HEK293 (cell line): ENCODE measurements around the gene HTR4.

Experiments
- CTCF ChIA-PET: fragments of 350-600 bp; formaldehyde crosslinking; extraction: SDS; loops from one replicate; lab custom pipeline; 2021; ENCODE audit warnings: antibody characterized with exemption; lab: Yijun Ruan, JAX
- POLR2A ChIA-PET: fragments of 300-600 bp; formaldehyde crosslinking; extraction: SDS; loops from one replicate; lab custom pipeline; 2020; ENCODE audit warnings: antibody characterized with exemption, inconsistent platforms; lab: Yijun Ruan, JAX
- H3K27ac ChIP-seq: fragments of 200-500 bp; sonication (Bioruptor generic); 2 replicates; pipeline ENCODE4 v1.5.1; 2014; ENCODE audit warnings: low read depth, low read length, control low read depth, inconsistent platforms; ENCODE audit errors: extremely low read depth
- H3K36me3 ChIP-seq, 2 experiments: fragments of 200-500 bp in 1 of 2; sonication (Bioruptor generic) in 1 of 2; 1 replicate in 1 of 2; 2 replicates in 1 of 2; pipeline ENCODE4 v1.5.1; 2014 to 2017; ENCODE audit warnings: inconsistent platforms in 2 of 2, low read length in 2 of 2; ENCODE audit not compliant: control insufficient read depth in 2 of 2, insufficient read depth in 1 of 2
- H3K4me1 ChIP-seq: fragments of 200-500 bp; sonication (Bioruptor generic); 2 replicates; pipeline ENCODE4 v1.5.1; 2014; ENCODE audit warnings: mild to moderate bottlenecking, low read length, inconsistent platforms; ENCODE audit not compliant: control insufficient read depth, insufficient read depth
- H3K4me3 ChIP-seq: 2 replicates; pipeline ENCODE4 v1.5.1; 2011; ENCODE audit warnings: low read depth, mild to moderate bottlenecking, control low read depth, low read length, moderate library complexity
- H3K9me3 ChIP-seq: fragments of 200-500 bp; sonication (Bioruptor generic); 2 replicates; pipeline ENCODE4 v1.5.1; 2014; ENCODE audit warnings: low read depth, low read length, inconsistent platforms; ENCODE audit not compliant: control insufficient read depth, insufficient read depth
- GFI1B ChIP-seq: fragments of 450-650 bp; formaldehyde crosslinking; IDR thresholded peaks from 2 replicates; pipeline ENCODE4 v1.5.1; 2016; ENCODE audit warnings: missing biosample characterization, missing genetic modification characterization
- KLF8 ChIP-seq: fragments of 450-650 bp; formaldehyde crosslinking; IDR thresholded peaks from 2 replicates; pipeline ENCODE4 v1.5.1; 2016; ENCODE audit warnings: missing biosample characterization, missing genetic modification characterization
- MYNN ChIP-seq: fragments of 450-650 bp; formaldehyde crosslinking; IDR thresholded peaks from 2 replicates; pipeline ENCODE4 v1.5.1; 2016; ENCODE audit warnings: missing biosample characterization, missing genetic modification characterization, borderline replicate concordance
- PBX3 ChIP-seq: sonication (generic); formaldehyde crosslinking; IDR thresholded peaks from 2 replicates; pipeline ENCODE4 v1.8.1; 2022; ENCODE audit warnings: mild to moderate bottlenecking, moderate library complexity, missing genetic modification reagents
- PRDM2 ChIP-seq: fragments of 450-650 bp; formaldehyde crosslinking; IDR thresholded peaks from 2 replicates; pipeline ENCODE4 v1.5.1; 2016; ENCODE audit warnings: missing biosample characterization, missing genetic modification characterization, borderline replicate concordance
- ZBTB17 ChIP-seq: fragments of 450-650 bp; formaldehyde crosslinking; IDR thresholded peaks from 2 replicates; pipeline ENCODE4 v1.5.1; 2016; ENCODE audit warnings: missing biosample characterization, missing genetic modification characterization
- ZBTB49 ChIP-seq: fragments of 450-650 bp; formaldehyde crosslinking; IDR thresholded peaks from 2 replicates; pipeline ENCODE4 v1.5.1; 2016; ENCODE audit warnings: missing biosample characterization, missing genetic modification characterization, low read depth
- ZBTB8A ChIP-seq: fragments of 450-650 bp; formaldehyde crosslinking; IDR thresholded peaks from 2 replicates; pipeline ENCODE4 v1.5.1; 2016; ENCODE audit warnings: missing biosample characterization, missing genetic modification characterization
- ZFHX2 ChIP-seq: fragments of 450-650 bp; formaldehyde crosslinking; conservative IDR thresholded peaks from 2 replicates; pipeline ENCODE4 v1.5.1; 2016; ENCODE audit warnings: missing biosample characterization, missing genetic modification characterization
- ZNF132 ChIP-seq: fragments of 450-650 bp; formaldehyde crosslinking; IDR thresholded peaks from 2 replicates; pipeline ENCODE4 v1.5.1; 2017; ENCODE audit warnings: missing biosample characterization, missing genetic modification characterization, borderline replicate concordance
- ZNF311 ChIP-seq: fragments of 450-650 bp; formaldehyde crosslinking; IDR thresholded peaks from 2 replicates; pipeline ENCODE4 v1.5.1; 2017; ENCODE audit warnings: missing biosample characterization, missing genetic modification characterization, borderline replicate concordance
- ZNF404 ChIP-seq: fragments of 450-650 bp; formaldehyde crosslinking; IDR thresholded peaks from 2 replicates; pipeline ENCODE4 v1.5.1; 2017; ENCODE audit warnings: missing biosample characterization, missing genetic modification characterization
- ZNF518A ChIP-seq: fragments of 450-650 bp; formaldehyde crosslinking; conservative IDR thresholded peaks from 2 replicates; pipeline ENCODE4 v1.5.1; 2016; ENCODE audit warnings: low read depth, missing biosample characterization, missing genetic modification characterization
- ZNF560 ChIP-seq: fragments of 450-650 bp; formaldehyde crosslinking; IDR thresholded peaks from 2 replicates; pipeline ENCODE4 v1.5.1; 2017; ENCODE audit warnings: missing biosample characterization, missing genetic modification characterization, borderline replicate concordance
- ZNF670 ChIP-seq: fragments of 450-650 bp; formaldehyde crosslinking; IDR thresholded peaks from 2 replicates; pipeline ENCODE4 v1.5.1; 2016; ENCODE audit warnings: missing biosample characterization, missing genetic modification characterization, low read depth
- ZNF76 ChIP-seq: fragments of 450-650 bp; formaldehyde crosslinking; IDR thresholded peaks from 2 replicates; pipeline ENCODE4; 2016; ENCODE audit warnings: low read depth, missing biosample characterization, missing genetic modification characterization, borderline replicate concordance
- TF ChIP-seq, protein P1 (sequence below): fragments of 450-650 bp; formaldehyde crosslinking; IDR thresholded peaks from 2 replicates; pipeline ENCODE4 v1.5.1; 2016; ENCODE audit warnings: missing biosample characterization, missing genetic modification characterization
- TF ChIP-seq, protein P2 (sequence below): fragments of 450-650 bp; formaldehyde crosslinking; IDR thresholded peaks from 2 replicates; pipeline ENCODE4 v1.5.1; 2016; ENCODE audit warnings: missing biosample characterization, missing genetic modification characterization

HTR4 gene

DNA sequence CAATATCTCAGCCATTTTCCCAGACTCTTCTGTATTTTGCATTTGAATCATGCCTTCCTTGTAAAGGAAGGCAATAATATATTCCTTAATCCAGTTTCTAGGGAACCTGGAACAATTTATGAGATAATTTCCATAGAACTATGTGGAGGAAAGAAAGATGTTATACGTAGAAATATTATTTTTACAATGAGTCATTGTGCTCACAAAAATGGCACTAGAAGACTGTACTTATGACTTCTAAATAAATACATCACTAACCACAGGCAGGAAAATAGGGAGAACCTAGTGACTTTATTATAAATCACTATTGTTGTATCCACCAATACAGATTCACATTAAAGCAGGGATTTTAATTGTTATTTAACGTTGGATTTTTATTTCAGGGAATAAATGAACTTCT lies 182.9 kb downstream of the HTR4 start (continued):
- TF ChIP-seq ZBTB17 (tag by site-specific recombination) (no peak), ZNF670 (tag by site-specific recombination) (no peak)

DNA sequence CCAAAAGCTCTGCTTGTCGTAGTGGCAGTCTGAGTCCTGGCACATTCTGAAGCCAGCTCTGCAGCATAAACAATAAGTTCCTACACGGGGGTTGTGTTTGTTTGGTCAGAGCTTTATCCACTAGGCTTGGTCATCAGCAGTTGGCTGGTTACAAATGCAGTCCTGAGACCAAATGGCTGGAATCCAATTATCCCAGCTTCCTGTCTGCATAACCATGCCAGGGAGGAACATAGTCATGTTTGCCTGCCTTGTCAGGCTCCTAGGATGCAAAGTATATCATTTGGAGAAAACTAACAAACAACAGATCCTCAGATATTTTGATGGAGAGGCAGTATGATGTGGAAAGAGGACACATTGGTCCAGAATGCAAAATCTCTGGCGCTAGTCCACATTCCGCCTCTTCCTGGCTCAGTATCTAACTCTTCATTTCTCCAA lies 184.8 kb downstream of the HTR4 start:
- Histone ChIP-seq H3K36me3 (no peaks in the 10 kb centered on the region), H3K27ac (no peak overlapping the region), H3K9me3 (no peaks in the 10 kb centered on the region), H3K4me3 (no peak overlapping the region), H3K4me1 (no peaks in the 10 kb centered on the region)
- ChIA-PET CTCF (interaction anchor here (0.5 to 1.8 kb wide), 2 partner anchors 14 to 1969 kb away, joined by 3 to 7 read pairs; no protein-coding TSS in a partner anchor), POLR2A (no interaction called here)
- TF ChIP-seq, protein P1, sequence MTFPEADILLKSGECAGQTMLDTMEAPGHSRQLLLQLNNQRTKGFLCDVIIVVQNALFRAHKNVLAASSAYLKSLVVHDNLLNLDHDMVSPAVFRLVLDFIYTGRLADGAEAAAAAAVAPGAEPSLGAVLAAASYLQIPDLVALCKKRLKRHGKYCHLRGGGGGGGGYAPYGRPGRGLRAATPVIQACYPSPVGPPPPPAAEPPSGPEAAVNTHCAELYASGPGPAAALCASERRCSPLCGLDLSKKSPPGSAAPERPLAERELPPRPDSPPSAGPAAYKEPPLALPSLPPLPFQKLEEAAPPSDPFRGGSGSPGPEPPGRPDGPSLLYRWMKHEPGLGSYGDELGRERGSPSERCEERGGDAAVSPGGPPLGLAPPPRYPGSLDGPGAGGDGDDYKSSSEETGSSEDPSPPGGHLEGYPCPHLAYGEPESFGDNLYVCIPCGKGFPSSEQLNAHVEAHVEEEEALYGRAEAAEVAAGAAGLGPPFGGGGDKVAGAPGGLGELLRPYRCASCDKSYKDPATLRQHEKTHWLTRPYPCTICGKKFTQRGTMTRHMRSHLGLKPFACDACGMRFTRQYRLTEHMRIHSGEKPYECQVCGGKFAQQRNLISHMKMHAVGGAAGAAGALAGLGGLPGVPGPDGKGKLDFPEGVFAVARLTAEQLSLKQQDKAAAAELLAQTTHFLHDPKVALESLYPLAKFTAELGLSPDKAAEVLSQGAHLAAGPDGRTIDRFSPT: no peak
- TF ChIP-seq PRDM2 (tag by site-specific recombination) (no peak), PBX3 (CRISPR knock-in tag) (no peak), GFI1B (no peak), MYNN (no peak), ZNF132 (no peak), ZNF311 (no peak), ZNF76 (tag by site-specific recombination) (no peak), ZFHX2 (no peak), ZNF518A (tag by site-specific recombination) (no peak), ZNF560 (tag by site-specific recombination) (no peak), ZBTB8A (no peak), KLF8 (tag by site-specific recombination) (no peak), ZNF404 (no peak), ZBTB49 (no peak)
- TF ChIP-seq, protein P2, sequence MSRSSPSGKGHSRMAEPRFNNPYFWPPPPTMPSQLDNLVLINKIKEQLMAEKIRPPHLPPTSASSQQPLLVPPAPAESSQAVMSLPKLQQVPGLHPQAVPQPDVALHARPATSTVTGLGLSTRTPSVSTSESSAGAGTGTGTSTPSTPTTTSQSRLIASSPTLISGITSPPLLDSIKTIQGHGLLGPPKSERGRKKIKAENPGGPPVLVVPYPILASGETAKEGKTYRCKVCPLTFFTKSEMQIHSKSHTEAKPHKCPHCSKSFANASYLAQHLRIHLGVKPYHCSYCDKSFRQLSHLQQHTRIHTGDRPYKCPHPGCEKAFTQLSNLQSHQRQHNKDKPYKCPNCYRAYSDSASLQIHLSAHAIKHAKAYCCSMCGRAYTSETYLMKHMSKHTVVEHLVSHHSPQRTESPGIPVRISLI (tag by site-specific recombination): no peak
